HCT116 (cell line): ENCODE results near the gene MGST1. TPM values are rescaled to one million over a fixed set of nuclear protein-coding genes. Genes with fewer than 3 reads are reported as not detected.

Experiments
- ATAC-seq: fragments of 200-7000 bp; cut with Tn5 transposase; 2 replicates; pipeline ENCODE4 v1.9.1; 2020; ENCODE audit warnings: mild to moderate bottlenecking, moderate library complexity
- BruUV-seq: library from RNA; stranded (reverse); fragments of 400-500 nt; replicated peaks from 2 replicates; lab custom pipeline; 2021; lab: Mats Ljungman, UMichigan
- CTCF ChIA-PET: fragments of 300-600 bp; sonication (Branson Sonifier 250); formaldehyde crosslinking; loops from one replicate; lab custom pipeline; 2021; ENCODE audit warnings: antibody characterized with exemption; lab: Charles Lee
- POLR2A ChIA-PET: fragments of 300-600, 350-600 bp; sonication (Branson Sonifier 250); formaldehyde crosslinking; loops from one replicate; lab custom pipeline; 2021; ENCODE audit warnings: antibody characterized with exemption; lab: Charles Lee
- RAD21 ChIA-PET, 2 experiments: fragments of 300-600 bp; sonication (Branson Sonifier 250); formaldehyde crosslinking; loops; one replicate each; lab custom pipeline; 2023; ENCODE audit warnings: low total read pairs in 2 of 2; ENCODE audit not compliant: uncharacterized antibody in 2 of 2, unreplicated experiment in 2 of 2, low non-redundant PET in 1 of 2; lab: Charles Lee
- DNase-seq: peaks from one replicate; pipeline ENCODE4 v3.0.0-alpha.2; 2010; ENCODE audit warnings: low read depth, low spot score
- H2AFZ ChIP-seq: fragments of 200-600 bp; shearing (Covaris generic), sonication (generic); 2 replicates; pipeline ENCODE4 v1.6.1; 2017; ENCODE audit warnings: low read depth, mixed run types, mixed read lengths, antibody characterized with exemption, low read length; ENCODE audit not compliant: poor library complexity, severe bottlenecking
- H3K27ac ChIP-seq: 2 replicates; pipeline ENCODE4 v1.5.1; 2012; ENCODE audit warnings: low read depth, low read length
- H3K27me3 ChIP-seq: fragments of 200-600 bp; sonication (generic); 2 replicates; pipeline ENCODE4 v1.6.1; 2016; ENCODE audit warnings: mixed run types, low read length, mixed read lengths; ENCODE audit not compliant: insufficient read depth
- H3K36me3 ChIP-seq, 2 experiments: fragments of 200-500 bp in 1 of 2; fragments of 200-600 bp in 1 of 2; sonication (Bioruptor generic) in 1 of 2; sonication (generic) in 1 of 2; 2 replicates each; pipeline versions ENCODE4 v1.5.1 to v1.6.1; 2014 to 2016; ENCODE audit warnings: low read length in 2 of 2, inconsistent platforms in 1 of 2, mixed read lengths in 1 of 2, mixed run types in 1 of 2; ENCODE audit not compliant: insufficient read depth in 2 of 2, control insufficient read depth in 1 of 2
- H3K4me1 ChIP-seq, 2 experiments: fragments of 200-600 bp in 1 of 2; sonication (generic) in 1 of 2; 2 replicates each; pipeline versions ENCODE4 v1.5.1 to v1.6.1; 2012 to 2017; ENCODE audit warnings: low read length in 2 of 2, inconsistent platforms in 1 of 2, mild to moderate bottlenecking in 1 of 2, mixed read lengths in 1 of 2, mixed run types in 1 of 2, moderate library complexity in 1 of 2; ENCODE audit not compliant: insufficient read depth in 2 of 2, control insufficient read depth in 1 of 2
- H3K4me2 ChIP-seq: fragments of 200-600 bp; sonication (generic); 2 replicates; pipeline ENCODE4 v1.6.1; 2017; ENCODE audit warnings: mixed run types, low read length, mixed read lengths
- H3K4me3 ChIP-seq, 2 experiments: fragments of 200-600 bp in 1 of 2; sonication (generic) in 1 of 2; replicated peaks in 1 of 2; 2 replicates each; pipeline ENCODE4 v1.5.1; 2011 to 2016; ENCODE audit warnings: low read length in 2 of 2, control low read depth in 1 of 2, low read depth in 1 of 2, mild to moderate bottlenecking in 1 of 2, mixed read lengths in 1 of 2, mixed run types in 1 of 2
- H3K79me2 ChIP-seq: fragments of 200-600 bp; sonication (generic); 2 replicates; pipeline ENCODE4 v1.6.1; 2017; ENCODE audit warnings: mild to moderate bottlenecking, mixed run types, low read length, moderate library complexity, mixed read lengths; ENCODE audit not compliant: insufficient read depth
- H3K9ac ChIP-seq: fragments of 200-600 bp; sonication (generic); 2 replicates; pipeline ENCODE4 v1.6.1; 2016; ENCODE audit warnings: low read length, mixed read lengths
- H3K9me2 ChIP-seq: fragments of 200-600 bp; sonication (generic), shearing (Covaris generic); 2 replicates; pipeline ENCODE4 v1.6.1; 2017; ENCODE audit warnings: mixed run types, mild to moderate bottlenecking, moderate library complexity; ENCODE audit not compliant: insufficient read depth
- H3K9me3 ChIP-seq, 2 experiments: fragments of 200-500 bp in 1 of 2; fragments of 200-600 bp in 1 of 2; sonication (Bioruptor generic) in 1 of 2; sonication (generic) in 1 of 2; 2 replicates each; pipeline ENCODE4 v1.6.1; 2014 to 2017; ENCODE audit warnings: low read length in 2 of 2, mixed read lengths in 2 of 2, inconsistent platforms in 1 of 2, low read depth in 1 of 2, mild to moderate bottlenecking in 1 of 2, mixed run types in 1 of 2, moderate library complexity in 1 of 2; ENCODE audit not compliant: control insufficient read depth in 1 of 2, insufficient read depth in 1 of 2
- H4K20me1 ChIP-seq: fragments of 200-600 bp; sonication (generic), shearing (Covaris generic); 2 replicates; pipeline ENCODE4 v1.6.1; 2017; ENCODE audit warnings: mixed run types, mild to moderate bottlenecking, moderate library complexity; ENCODE audit not compliant: insufficient read depth
- EZH2phosphoT487 ChIP-seq: fragments of 200-600 bp; IDR thresholded peaks from 2 replicates; pipeline ENCODE4 v1.6.1; 2018; ENCODE audit warnings: antibody characterized with exemption, borderline replicate concordance
- FOSL1 ChIP-seq: IDR thresholded peaks from 2 replicates; pipeline ENCODE4 v1.6.1; 2012; ENCODE audit warnings: low read depth
- JUND ChIP-seq: IDR thresholded peaks from 2 replicates; pipeline ENCODE4 v1.6.1; 2012
- RAD21 ChIP-seq: IDR thresholded peaks from 2 replicates; pipeline ENCODE4 v1.6.1; 2012; ENCODE audit warnings: low read depth, mild to moderate bottlenecking
- YY1 ChIP-seq: IDR thresholded peaks from 2 replicates; pipeline ENCODE4 v1.6.1; 2011; ENCODE audit warnings: low read length, low read depth, moderate library complexity, mild to moderate bottlenecking; ENCODE audit not compliant: insufficient replicate concordance; ENCODE audit errors: extremely low read depth
- ZFX ChIP-seq: fragments of 450-650 bp; IDR thresholded peaks from 2 replicates; pipeline ENCODE4 v1.6.1; 2017
- ZNF274 ChIP-seq: fragments of 200-500 bp; sonication (Bioruptor generic); IDR thresholded peaks from 2 replicates; pipeline ENCODE4 v1.6.1; 2014; ENCODE audit warnings: mild to moderate bottlenecking, low read depth, low read length, inconsistent platforms
- intact Hi-C: fragments of 100-400 bp; cut with micrococcal nuclease; formaldehyde crosslinking; loops from 2 replicates; pipeline ENCODE4 v1.10.0; 2022
- total RNA-seq: library from RNA; stranded (reverse); gene quantifications from one replicate; pipeline ENCODE4 v1.2.1, GENCODE V29; 2021; ENCODE audit not compliant: unreplicated experiment
- TF ChIP-seq, protein P1 (sequence below): IDR thresholded peaks from 2 replicates; pipeline ENCODE4 v1.6.1; 2012
- TF ChIP-seq, protein P2 (sequence below), 3 experiments: fragments of 200-600 bp in 1 of 3; sonication (generic) in 1 of 3; IDR thresholded peaks in 2 of 3; conservative IDR thresholded peaks in 1 of 3; 2 replicates each; pipeline ENCODE4 v1.5.1; 2012 to 2017; ENCODE audit warnings: low read depth in 2 of 3, low read length in 2 of 3, antibody characterized with exemption in 1 of 3, borderline replicate concordance in 1 of 3, control low read depth in 1 of 3, mild to moderate bottlenecking in 1 of 3, mixed read lengths in 1 of 3, mixed run types in 1 of 3, moderate library complexity in 1 of 3; ENCODE audit not compliant: insufficient read depth in 1 of 3

MGST1 gene
- total RNA-seq, 1 experiment from 2014 or later = 111 TPM

DNA sequence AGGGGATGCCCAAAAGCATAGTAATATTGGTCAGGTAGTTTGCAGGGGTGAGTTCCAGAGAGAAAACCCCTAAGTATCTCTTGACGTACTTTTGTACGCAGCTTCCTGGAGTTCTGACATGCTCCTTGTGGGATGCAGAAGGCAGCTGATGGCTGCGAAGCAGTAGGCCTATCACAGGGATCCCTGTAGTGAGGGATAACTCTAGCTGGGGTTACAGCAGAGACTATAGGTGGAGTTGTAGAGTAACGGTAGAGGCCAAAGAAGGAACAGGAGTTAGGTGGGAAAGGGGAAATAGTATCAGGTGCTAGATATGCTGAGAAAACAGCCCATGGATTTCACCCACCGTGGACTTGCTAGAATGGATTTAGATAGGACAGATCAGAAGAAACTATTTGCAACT, 37.3 kb downstream of the MGST1 start:
- intact Hi-C loops = loop anchor here (5.0 kb wide), 2 partner anchors 1258 to 1608 kb away; no protein-coding TSS in a partner anchor
- H3K9me2 ChIP-seq = no peaks in the 10 kb centered on the region
- TF ChIP-seq JUND = no peak
- no peak for TF ChIP-seq ZFX
- no peak for TF ChIP-seq YY1
- TF ChIP-seq, protein P1, sequence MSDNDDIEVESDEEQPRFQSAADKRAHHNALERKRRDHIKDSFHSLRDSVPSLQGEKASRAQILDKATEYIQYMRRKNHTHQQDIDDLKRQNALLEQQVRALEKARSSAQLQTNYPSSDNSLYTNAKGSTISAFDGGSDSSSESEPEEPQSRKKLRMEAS = no peak
- H2AFZ ChIP-seq = no peak overlapping the region
- H3K9ac ChIP-seq = no peak overlapping the region
- H3K79me2 ChIP-seq = no peaks in the 10 kb centered on the region
- no peak overlapping the region for H3K27ac ChIP-seq
- DNase-seq = no peak
- ChIA-PET POLR2A (no interaction called here), RAD21 (no interaction called here), CTCF (no interaction called here)
- H3K4me2 ChIP-seq = no peak overlapping the region
- H4K20me1 ChIP-seq = no peaks in the 10 kb centered on the region
- no TSS peak for BruUV-seq
- no peaks in the 10 kb centered on the region for H3K36me3 ChIP-seq
- no peaks in the 10 kb centered on the region for H3K27me3 ChIP-seq
- H3K4me1 ChIP-seq = peaks cover 0 to 4% of the 10 kb centered on the region in 2 experiments; a peak in 2 of 4 replicates
- ATAC-seq = no peak
- no peak overlapping the region for H3K4me3 ChIP-seq
- no peaks in the 10 kb centered on the region for H3K9me3 ChIP-seq

GRCh38 chr12:16385782-16386646, 38.6 kb downstream of the MGST1 start:
- Histone ChIP-seq H4K20me1 (no peaks in the 10 kb centered on the region), H3K9me2 (no peaks in the 10 kb centered on the region), H3K4me2 (no peak overlapping the region), H3K27ac (no peak overlapping the region), H3K4me3 (no peak overlapping the region), H3K9me3 (no peaks in the 10 kb centered on the region), H3K4me1 (peaks cover 0 to 5% of the 10 kb centered on the region in 2 experiments; a peak in 2 of 4 replicates), H3K9ac (no peak overlapping the region), H3K27me3 (no peaks in the 10 kb centered on the region), H2AFZ (no peak overlapping the region), H3K36me3 (no peaks in the 10 kb centered on the region), H3K79me2 (no peaks in the 10 kb centered on the region)
- ATAC-seq = peak; percentile 64
- peak; percentile 60 for TF ChIP-seq RAD21
- no peak for TF ChIP-seq ZNF274
- TF ChIP-seq, protein P2, sequence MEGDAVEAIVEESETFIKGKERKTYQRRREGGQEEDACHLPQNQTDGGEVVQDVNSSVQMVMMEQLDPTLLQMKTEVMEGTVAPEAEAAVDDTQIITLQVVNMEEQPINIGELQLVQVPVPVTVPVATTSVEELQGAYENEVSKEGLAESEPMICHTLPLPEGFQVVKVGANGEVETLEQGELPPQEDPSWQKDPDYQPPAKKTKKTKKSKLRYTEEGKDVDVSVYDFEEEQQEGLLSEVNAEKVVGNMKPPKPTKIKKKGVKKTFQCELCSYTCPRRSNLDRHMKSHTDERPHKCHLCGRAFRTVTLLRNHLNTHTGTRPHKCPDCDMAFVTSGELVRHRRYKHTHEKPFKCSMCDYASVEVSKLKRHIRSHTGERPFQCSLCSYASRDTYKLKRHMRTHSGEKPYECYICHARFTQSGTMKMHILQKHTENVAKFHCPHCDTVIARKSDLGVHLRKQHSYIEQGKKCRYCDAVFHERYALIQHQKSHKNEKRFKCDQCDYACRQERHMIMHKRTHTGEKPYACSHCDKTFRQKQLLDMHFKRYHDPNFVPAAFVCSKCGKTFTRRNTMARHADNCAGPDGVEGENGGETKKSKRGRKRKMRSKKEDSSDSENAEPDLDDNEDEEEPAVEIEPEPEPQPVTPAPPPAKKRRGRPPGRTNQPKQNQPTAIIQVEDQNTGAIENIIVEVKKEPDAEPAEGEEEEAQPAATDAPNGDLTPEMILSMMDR (IDR thresholded peaks at IDR 0.05 in 2 of 3, conservative IDR thresholded peaks at IDR 0.05 in 1 of 3; ENCODE audit: borderline replicate concordance in 1 of 3, insufficient read depth in 1 of 3, low read depth in 2 of 3, low read length in 2 of 3) = peak; percentile 24 to 46 (median 30); a peak in 4 of 6 replicates
- TF ChIP-seq EZH2phosphoT487 = no peak
- no peak for TF ChIP-seq FOSL1
- ChIA-PET POLR2A (no interaction called here), RAD21 (no interaction called here), CTCF (interaction anchor here (1.0 kb wide), 1 partner anchor 1256 kb away, joined by 6 read pairs; no protein-coding TSS in a partner anchor)
- DNase-seq = no peak
- intact Hi-C loops = loop anchor here (5.0 kb wide), 2 partner anchors 1256 to 1606 kb away; no protein-coding TSS in a partner anchor
- no TSS peak for BruUV-seq
